Measurements from ENCODE around the gene ALG2.

DNA sequence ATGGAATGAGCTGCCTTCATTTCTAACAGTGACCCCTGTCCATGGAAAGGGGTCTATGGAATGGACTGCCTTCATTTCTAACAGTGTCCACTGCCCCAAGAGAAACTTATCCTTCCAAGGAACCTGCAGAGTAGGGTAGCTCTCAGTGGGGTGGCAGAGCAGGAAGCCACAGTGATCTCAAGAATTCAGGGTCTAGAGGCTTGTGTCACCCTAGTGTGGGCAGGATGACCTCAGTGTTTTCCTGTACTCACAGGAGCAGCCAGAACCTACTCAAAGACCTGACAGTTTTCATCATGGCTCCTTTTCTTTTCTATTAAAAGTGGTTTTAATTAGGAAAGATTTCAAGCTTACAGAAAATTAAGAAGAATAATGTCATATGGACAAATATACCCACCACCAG lies 27.9 kb upstream of the ALG2 start:
- no peak for TF ChIP-seq EZH2 (IDR thresholded peaks at IDR 0.05)
- TF ChIP-seq POLR2AphosphoS5 (IDR thresholded peaks at IDR 0.05; ENCODE audit: borderline replicate concordance, low read depth, low read length) = no peak
